Heart left ventricle (tissue), 16 donors: Measurements from ENCODE around the gene BTBD17. TPM values are rescaled to one million over a fixed set of nuclear protein-coding genes. Genes with fewer than 3 reads are reported as not detected.

Source experiments
- ATAC-seq, 4 donors: fragments of 200-7000 bp; cut with Tn5 transposase; one replicate each; pipeline ENCODE4 v1.9.1; 2020 to 2022; ENCODE audit warnings: moderate library complexity in 4 of 4, mild to moderate bottlenecking in 3 of 4, moderate number of reproducible peaks in 1 of 4
- DNase-seq, 5 donors: peaks; one replicate each; pipeline ENCODE4 v3.0.0-alpha.2; 2020
- H3K27ac ChIP-seq, 12 donors: fragments of 200-600 bp; sonication (generic) in 4 of 12; one replicate each; pipeline versions ENCODE4 v1.5.0 to v1.8.0; 2016 to 2022; ENCODE audit warnings: mild to moderate bottlenecking in 2 of 12
- H3K27me3 ChIP-seq, 9 donors: fragments of 200-600 bp; sonication (generic) in 2 of 9; one replicate each; pipeline versions ENCODE4 v1.5.1 to v1.8.0; 2016 to 2022; ENCODE audit warnings: mild to moderate bottlenecking in 3 of 9
- H3K36me3 ChIP-seq, 9 donors: fragments of 200-600 bp; sonication (generic) in 2 of 9; one replicate each; pipeline versions ENCODE4 v1.5.0 to v1.8.0; 2018 to 2022; ENCODE audit warnings: mild to moderate bottlenecking in 2 of 9
- H3K4me1 ChIP-seq, 12 donors: fragments of 200-600 bp; sonication (generic) in 4 of 12; one replicate each; pipeline versions ENCODE4 v1.5.0 to v1.8.0; 2016 to 2022; ENCODE audit warnings: mild to moderate bottlenecking in 3 of 12
- H3K4me3 ChIP-seq, 12 donors: fragments of 200-600 bp; sonication (generic) in 4 of 12; one replicate each; pipeline versions ENCODE4 v1.5.0 to v1.8.0; 2017 to 2022; ENCODE audit warnings: mild to moderate bottlenecking in 9 of 12, moderate library complexity in 4 of 12
- H3K9me3 ChIP-seq, 12 donors: fragments of 200-600 bp; sonication (generic) in 4 of 12; one replicate each; pipeline versions ENCODE4 v1.5.0 to v1.8.0; 2016 to 2022; ENCODE audit warnings: mild to moderate bottlenecking in 1 of 12
- CTCF ChIP-seq, 12 donors: fragments of 200-600 bp; sonication (generic) in 4 of 12; IDR thresholded peaks; one replicate each; pipeline versions ENCODE4 v1.5.0 to v1.8.0; 2018 to 2022; ENCODE audit warnings: antibody characterized with exemption in 12 of 12, mild to moderate bottlenecking in 5 of 12
- POLR2A ChIP-seq, 2 donors: fragments of 450-650 bp; IDR thresholded peaks; one replicate each; pipeline ENCODE4 v1.6.1; 2017; ENCODE audit warnings: antibody characterized with exemption in 2 of 2, mild to moderate bottlenecking in 2 of 2, moderate library complexity in 2 of 2
- WGBS, 4 donors: extraction: QIAGEN DNeasy Blood & Tissue Kit in 2 of 4; methylation state at CpG; one replicate each; pipeline versions ENCODE4 v1.1.5 to v1.1.7; 2013 to 2018; 5-methylcytosine and 5-hydroxymethylcytosine counted together
- intact Hi-C, 10 donors: fragments of 100-400 bp; cut with DNase I; formaldehyde crosslinking; loops; one replicate each; pipeline versions ENCODE4 v1.11.1 to v1.14.2; 2022
- polyA plus RNA-seq, 2 donors: library from polyadenylated mRNA; stranded (reverse); fragments of 200-250 nt; gene quantifications; one replicate each; pipeline ENCODE4 v1.2.3, GENCODE V29; 2013
- total RNA-seq, 9 donors: library from RNA; depleted of rRNA in 2 of 9; stranded (reverse); fragments of >200 nt in 2 of 9; fragmentation: NEBNext Ultra II Directional in 3 of 9; extraction: Animal tissue kit (Norgen Biotek cat#: 25700) in 3 of 9; gene quantifications; one replicate each; pipeline versions ENCODE4 v1.1.0 to v1.2.4, GENCODE V29; 2016 to 2023
- donor health status: ischemic (EF 13 %, LVEDD 7.1; RV severe dilation, severe dysfunction).
- donor health status: healthy with polysubstance abuse.
- donor health status: DM: no; HTN: yes; CAD: no.
- donor health status: DM: no; HTN: no; CAD: no.
- donor health status: ischemic (EF 25% LVEDD 6.9; RV normal size, moderate dysfunction).
- donor health status: ischemic (EF 25% LVEDD 5.7; RV mildly dilated, moderate dysfunction).
- donor health status: healthy.
- donor health status: DM: yes; HTN: yes; CAD: no.
- donor health status: ischemic (EF 35%, LVEDD 5.7; RV mildly dilated, moderate dysfunction).
- donor health status: nonischemic (EF 11% LVEDD 7.7; RV severe dilation, severe dysfunction).
- donor health status: DM: yes; HTN: yes; CAD: no.
- donor health status: PGD.
- donor health status: ischemic (EF 29% LVEDD 5.4; RV normal size, mild dysfunction).
- donor health status: nonischemic (EF 23%, LVEDD 6.1; RV moderate dilation, normal function).

Gene BTBD17
- total and polyA plus RNA-seq, 11 donors, result not detected

- no peaks in the 10 kb centered on the region for H3K4me1 ChIP-seq
Measured at GRCh38 chr17:74343121-74343520, 18.5 kb downstream of the BTBD17 start.

GRCh38 chr17:74342224-74342623, 19.4 kb downstream of the BTBD17 start:
- no peak overlapping the region for H3K27ac ChIP-seq
- intact Hi-C loops, result no loop called here
- H3K4me3 ChIP-seq, result no peak overlapping the region
- TF ChIP-seq CTCF (IDR thresholded peaks at IDR 0.05), result no peak
- TF ChIP-seq POLR2A (IDR thresholded peaks at IDR 0.05), result no peak
- no peaks in the 10 kb centered on the region for H3K36me3 ChIP-seq
- peaks cover 0 to 4% (median 0%) of the 10 kb centered on the region in 12 donors for H3K4me1 ChIP-seq
- ATAC-seq, result no peak
- no peak for DNase-seq
- H3K27me3 ChIP-seq, result peaks cover 0 to 8% (median 0%) of the 10 kb centered on the region in 9 donors
- H3K9me3 ChIP-seq, result no peaks in the 10 kb centered on the region
- WGBS, 4 donors, result 72 to 92% (median 76%) methylated on average over 4 to 10 of the region's 10 CpGs

More at GRCh38 chr17:74343121-74343520, 18.5 kb downstream of the BTBD17 start:
- TF ChIP-seq CTCF (IDR thresholded peaks at IDR 0.05), result no peak
- TF ChIP-seq POLR2A (IDR thresholded peaks at IDR 0.05), result no peak
- ATAC-seq (no peak), DNase-seq (no peak)
- Histone ChIP-seq H3K4me3 (no peak overlapping the region), H3K9me3 (no peaks in the 10 kb centered on the region), H3K27me3 (peaks cover 0 to 8% (median 0%) of the 10 kb centered on the region in 9 donors), H3K36me3 (no peaks in the 10 kb centered on the region), H3K27ac (no peak overlapping the region)
- intact Hi-C loops, result no loop called here
- WGBS, 4 donors, result 70 to 96% (median 85%) methylated on average over 2 to 8 of the region's 8 CpGs

- TF ChIP-seq POLR2A (IDR thresholded peaks at IDR 0.05) (no peak), CTCF (IDR thresholded peaks at IDR 0.05) (no peak)
- DNase-seq (no peak), ATAC-seq (no peak)
- no peak overlapping the region for H3K4me3 ChIP-seq
- WGBS, 4 donors, result 80 to 85% (median 83%) methylated on average over 12 to 13 of the region's 13 CpGs
- H3K4me1 ChIP-seq, result peaks cover 0 to 4% (median 0%) of the 10 kb centered on the region in 12 donors
- intact Hi-C loops, result no loop called here
- no peaks in the 10 kb centered on the region for H3K9me3 ChIP-seq
- peaks cover 0 to 8% (median 0%) of the 10 kb centered on the region in 9 donors for H3K27me3 ChIP-seq
- no peaks in the 10 kb centered on the region for H3K36me3 ChIP-seq
- H3K27ac ChIP-seq, result no peak overlapping the region
Measured at GRCh38 chr17:74340470-74341023, 21.1 kb downstream of the BTBD17 start.

- H3K27me3 ChIP-seq, result peaks cover 0 to 12% (median 0%) of the 10 kb centered on the region in 9 donors
- intact Hi-C loops, result no loop called here
- no peak for ATAC-seq
Measured at GRCh38 chr17:74339537-74340195, 22.0 kb downstream of the BTBD17 start.

More at GRCh38 chr17:74339537-74340195, 22.0 kb downstream of the BTBD17 start:
- TF ChIP-seq CTCF (IDR thresholded peaks at IDR 0.05), result no peak
- TF ChIP-seq POLR2A (IDR thresholded peaks at IDR 0.05), result no peak
- 85 to 91% (median 89%) methylated on average over 14 to 19 of the region's 19 CpGs for WGBS, 4 donors
- no peak overlapping the region for H3K4me3 ChIP-seq
- no peak overlapping the region for H3K27ac ChIP-seq
- H3K4me1 ChIP-seq, result peaks cover 0 to 4% (median 0%) of the 10 kb centered on the region in 12 donors
- no peaks in the 10 kb centered on the region for H3K36me3 ChIP-seq
- DNase-seq, result no peak
- H3K9me3 ChIP-seq, result no peaks in the 10 kb centered on the region
